Type B pancreatic cell (in vitro differentiated cells): ENCODE measurements around the gene LRRC17. TPM values are rescaled to one million over a fixed set of nuclear protein-coding genes. Genes with fewer than 3 reads are reported as not detected.

Experiments used
- DNase-seq: peaks from one replicate; pipeline ENCODE4 v3.0.0; 2021; ENCODE audit warnings: mixed read lengths; ENCODE audit not compliant: unreplicated experiment; ENCODE audit errors: extremely low spot score
- H3K27ac Mint-ChIP-seq: 2 replicates; pipeline ENCODE4 v1.8.0; 2021; ENCODE audit warnings: mild to moderate bottlenecking, mixed read lengths
- H3K27me3 Mint-ChIP-seq: 2 replicates; pipeline ENCODE4 v1.8.0; 2021; ENCODE audit warnings: mixed read lengths
- H3K36me3 Mint-ChIP-seq: 2 replicates; pipeline ENCODE4 v1.8.0; 2021; ENCODE audit warnings: mixed read lengths
- H3K4me1 Mint-ChIP-seq: one replicate; pipeline ENCODE4 v1.8.0; 2021; ENCODE audit warnings: mixed read lengths; ENCODE audit not compliant: unreplicated experiment
- H3K4me3 Mint-ChIP-seq: 2 replicates; pipeline ENCODE4 v1.8.0; 2021; ENCODE audit warnings: mild to moderate bottlenecking, mixed read lengths
- H3K9me3 Mint-ChIP-seq: 2 replicates; pipeline ENCODE4 v1.8.0; 2021; ENCODE audit warnings: mixed read lengths
- total RNA-seq: library from RNA; stranded (reverse); gene quantifications from 2 replicates; pipeline ENCODE4 v1.2.1, GENCODE V29; 2021; ENCODE audit warnings: low replicate concordance
- TF ChIP-seq, protein P1 (sequence below): fragments of 200-600 bp; sonication (generic); conservative IDR thresholded peaks from 2 replicates; pipeline ENCODE4 v1.5.0; 2021; ENCODE audit warnings: antibody characterized with exemption, mild to moderate bottlenecking

Gene LRRC17
- total RNA-seq, 1 donor from 2014 or later = 68.3 TPM

DNA sequence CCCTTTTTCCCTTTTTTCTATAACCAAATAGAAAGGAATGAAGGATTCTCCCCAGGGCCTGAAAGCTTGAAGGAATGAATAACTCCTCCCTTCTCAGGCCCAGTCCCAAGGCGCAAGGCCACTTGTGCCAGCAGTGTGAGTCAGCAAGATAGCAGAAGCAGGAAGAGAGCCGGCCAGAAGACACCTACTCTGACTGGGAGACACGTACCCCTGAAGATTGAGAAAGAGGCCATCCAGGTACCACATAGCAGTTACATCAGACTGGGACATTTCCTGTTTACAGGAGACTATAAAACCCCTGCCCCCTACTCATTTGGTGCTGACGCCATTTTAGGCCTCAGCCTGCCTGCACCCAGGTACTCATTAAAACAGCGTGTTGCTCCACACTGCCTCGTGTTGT, 65.5 kb downstream of the LRRC17 start:
- Mint-ChIP-seq H3K4me1 (no peaks in the 10 kb centered on the region), H3K4me3 (no peak overlapping the region), H3K27me3 (no peaks in the 10 kb centered on the region), H3K9me3 (no peaks in the 10 kb centered on the region), H3K27ac (no peak overlapping the region), H3K36me3 (no peaks in the 10 kb centered on the region)
- TF ChIP-seq, protein P1, sequence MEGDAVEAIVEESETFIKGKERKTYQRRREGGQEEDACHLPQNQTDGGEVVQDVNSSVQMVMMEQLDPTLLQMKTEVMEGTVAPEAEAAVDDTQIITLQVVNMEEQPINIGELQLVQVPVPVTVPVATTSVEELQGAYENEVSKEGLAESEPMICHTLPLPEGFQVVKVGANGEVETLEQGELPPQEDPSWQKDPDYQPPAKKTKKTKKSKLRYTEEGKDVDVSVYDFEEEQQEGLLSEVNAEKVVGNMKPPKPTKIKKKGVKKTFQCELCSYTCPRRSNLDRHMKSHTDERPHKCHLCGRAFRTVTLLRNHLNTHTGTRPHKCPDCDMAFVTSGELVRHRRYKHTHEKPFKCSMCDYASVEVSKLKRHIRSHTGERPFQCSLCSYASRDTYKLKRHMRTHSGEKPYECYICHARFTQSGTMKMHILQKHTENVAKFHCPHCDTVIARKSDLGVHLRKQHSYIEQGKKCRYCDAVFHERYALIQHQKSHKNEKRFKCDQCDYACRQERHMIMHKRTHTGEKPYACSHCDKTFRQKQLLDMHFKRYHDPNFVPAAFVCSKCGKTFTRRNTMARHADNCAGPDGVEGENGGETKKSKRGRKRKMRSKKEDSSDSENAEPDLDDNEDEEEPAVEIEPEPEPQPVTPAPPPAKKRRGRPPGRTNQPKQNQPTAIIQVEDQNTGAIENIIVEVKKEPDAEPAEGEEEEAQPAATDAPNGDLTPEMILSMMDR = no peak
- no peak for DNase-seq

DNA sequence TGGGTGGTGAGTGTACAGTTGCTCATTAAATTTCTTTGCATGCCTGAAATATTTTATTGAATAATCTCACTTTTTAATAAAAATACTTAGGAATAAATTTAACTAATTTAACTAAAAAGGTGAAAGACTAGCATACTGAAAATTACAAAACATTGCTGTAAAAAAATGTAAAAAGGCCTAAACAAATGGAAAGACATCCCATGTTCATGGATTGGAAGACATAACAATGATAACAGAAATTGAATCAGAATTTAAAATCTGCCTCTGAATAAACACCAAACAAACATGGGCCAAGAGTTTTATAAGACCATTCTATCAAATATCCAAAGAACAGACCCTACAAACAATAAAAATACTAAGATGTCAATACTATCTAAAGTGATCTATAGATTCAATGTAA, 66.9 kb downstream of the LRRC17 start:
- Mint-ChIP-seq H3K27ac (no peak overlapping the region), H3K4me1 (no peaks in the 10 kb centered on the region), H3K9me3 (no peaks in the 10 kb centered on the region), H3K27me3 (no peaks in the 10 kb centered on the region), H3K4me3 (no peak overlapping the region), H3K36me3 (no peaks in the 10 kb centered on the region)
- no peak for DNase-seq
- TF ChIP-seq, protein P1 = no peak

DNA sequence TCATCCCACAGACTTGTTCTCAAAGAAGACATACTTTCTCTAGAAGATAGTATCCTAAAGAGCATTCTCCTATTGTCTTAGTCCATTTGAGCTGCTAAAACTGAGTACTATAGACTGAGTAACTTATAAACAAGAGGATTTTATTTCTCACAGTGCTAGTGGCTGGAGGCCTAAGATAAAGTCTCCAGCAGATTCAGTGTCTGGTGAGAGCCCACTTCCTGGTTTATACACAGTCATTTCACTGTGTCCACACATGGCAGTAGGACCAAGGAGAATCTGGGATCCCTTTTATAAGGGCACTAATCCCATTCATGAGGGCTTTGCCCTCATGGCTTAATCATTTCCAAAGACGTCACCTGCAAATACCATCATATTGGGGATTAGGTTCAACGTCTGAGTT, 68.7 kb downstream of the LRRC17 start:
- TF ChIP-seq, protein P1 = no peak
- DNase-seq = no peak
- Mint-ChIP-seq H3K36me3 (no peaks in the 10 kb centered on the region), H3K27me3 (no peaks in the 10 kb centered on the region), H3K27ac (no peak overlapping the region), H3K4me3 (no peak overlapping the region), H3K9me3 (no peaks in the 10 kb centered on the region), H3K4me1 (no peaks in the 10 kb centered on the region)

DNA sequence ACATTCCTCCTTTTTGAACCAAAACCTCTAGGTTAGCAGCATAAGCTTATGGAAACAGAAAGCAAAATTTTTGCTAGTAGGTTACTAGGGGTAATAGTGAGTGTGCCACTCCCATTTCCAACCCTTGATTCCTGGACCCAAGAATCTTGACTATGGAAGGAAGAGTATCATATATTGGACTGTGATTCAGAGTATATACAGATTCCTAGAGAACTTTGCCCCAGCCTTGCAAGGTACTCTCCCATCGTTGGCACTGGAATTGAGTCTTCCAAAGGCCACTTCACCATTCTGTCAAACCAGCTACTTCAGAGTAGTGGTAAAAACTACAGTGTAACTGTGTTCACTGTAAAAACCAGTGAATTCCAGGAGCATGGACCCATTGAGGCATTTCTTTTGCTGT, 69.4 kb downstream of the LRRC17 start:
- DNase-seq = no peak
- Mint-ChIP-seq H3K27me3 (no peaks in the 10 kb centered on the region), H3K4me1 (no peaks in the 10 kb centered on the region), H3K27ac (no peak overlapping the region), H3K36me3 (no peaks in the 10 kb centered on the region), H3K9me3 (no peaks in the 10 kb centered on the region), H3K4me3 (no peak overlapping the region)
- TF ChIP-seq, protein P1 = no peak

DNA sequence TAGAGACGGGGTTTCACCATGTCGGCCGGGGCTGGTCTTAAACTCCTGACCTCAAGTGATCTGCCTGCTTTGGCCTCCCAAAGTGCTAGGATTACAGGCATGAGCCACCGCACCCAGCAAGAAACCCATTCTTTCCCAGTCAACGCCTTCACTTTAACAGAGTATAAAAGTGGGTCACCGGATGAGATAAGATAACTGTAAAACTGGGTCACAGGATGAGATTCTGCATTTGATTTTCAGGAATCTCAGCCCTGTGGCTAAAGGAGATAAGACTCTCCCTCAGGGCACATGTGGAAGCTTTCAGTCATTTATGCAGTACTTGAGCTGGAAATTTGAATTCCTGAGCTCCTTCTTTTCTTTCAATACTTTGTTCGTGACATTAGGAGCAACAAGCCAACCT, 70.8 kb downstream of the LRRC17 start:
- no peak overlapping the region for H3K27ac Mint-ChIP-seq
- H3K9me3 Mint-ChIP-seq = no peaks in the 10 kb centered on the region
- no peaks in the 10 kb centered on the region for H3K36me3 Mint-ChIP-seq
- TF ChIP-seq, protein P1 = no peak
- no peak for DNase-seq
- no peaks in the 10 kb centered on the region for H3K27me3 Mint-ChIP-seq
- no peaks in the 10 kb centered on the region for H3K4me1 Mint-ChIP-seq
- H3K4me3 Mint-ChIP-seq = no peak overlapping the region

DNA sequence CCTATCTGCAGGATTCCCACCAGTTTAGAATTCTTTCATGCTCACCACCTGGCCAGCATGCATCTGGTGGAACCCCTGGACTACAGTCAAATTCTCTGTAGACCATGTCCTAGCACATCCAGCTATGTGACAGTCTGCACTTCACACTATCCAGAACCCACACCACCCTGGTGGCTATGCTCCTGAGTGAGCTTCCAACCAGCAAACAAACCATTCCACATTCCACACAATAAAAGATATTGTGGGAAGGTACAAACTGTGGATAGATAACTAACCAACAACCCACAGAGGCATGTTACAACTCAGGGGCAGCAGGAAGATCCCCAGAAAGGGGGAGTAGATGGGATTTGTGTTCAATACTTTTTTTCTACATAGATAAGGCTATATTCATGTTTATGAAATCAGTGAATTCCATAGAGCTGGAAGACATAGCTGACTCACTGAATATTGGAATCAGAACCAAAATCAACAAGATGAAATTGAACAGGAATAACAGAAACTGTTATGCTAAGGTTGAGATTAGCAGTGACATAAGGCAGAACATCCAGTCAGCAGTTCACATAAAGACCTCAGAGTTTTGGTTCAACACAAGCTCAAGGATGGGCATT, 72.5 kb downstream of the LRRC17 start:
- no peak overlapping the region for H3K4me3 Mint-ChIP-seq
- DNase-seq = no peak
- TF ChIP-seq, protein P1 = no peak

More for the DNA sequence above, 72.5 kb downstream of the LRRC17 start:
- H3K27me3 Mint-ChIP-seq = no peaks in the 10 kb centered on the region
- no peaks in the 10 kb centered on the region for H3K9me3 Mint-ChIP-seq
- H3K4me1 Mint-ChIP-seq = no peaks in the 10 kb centered on the region
- H3K36me3 Mint-ChIP-seq = no peaks in the 10 kb centered on the region
- no peak overlapping the region for H3K27ac Mint-ChIP-seq
